ENCODE results near the gene SRGAP1. TPM values are rescaled to one million over a fixed set of nuclear protein-coding genes. Genes with fewer than 3 reads are reported as not detected.

Gene SRGAP1
- total RNA-seq, 1 donor from 2014 or later, result 49.3 TPM

DNA sequence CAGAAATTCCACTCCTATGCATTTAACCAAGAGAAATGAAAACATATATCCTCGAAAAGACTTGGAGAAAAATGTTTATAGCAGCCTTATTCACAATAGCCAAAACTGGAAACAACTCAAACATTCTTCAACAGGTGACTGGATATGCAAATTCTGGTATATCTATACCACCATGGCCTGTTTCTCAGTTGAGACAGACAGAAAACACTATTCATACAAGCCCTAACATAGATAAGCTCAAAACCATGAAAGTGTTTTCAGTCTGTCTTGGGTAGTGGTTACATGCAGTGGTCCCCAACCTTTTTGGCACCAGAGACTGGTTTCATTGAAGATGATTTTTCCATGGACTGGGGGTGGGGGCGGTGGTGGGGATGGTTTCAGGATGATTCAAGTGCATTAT, 83.8 kb downstream of the SRGAP1 start:
- DNase-seq (ENCODE audit: low spot score), result no peak
- H3K27me3 Mint-ChIP-seq (ENCODE audit: unreplicated experiment), result peaks cover 2% of the 10 kb centered on the region
- H3K9me3 Mint-ChIP-seq (ENCODE audit: unreplicated experiment), result no peaks in the 10 kb centered on the region
- H3K36me3 Mint-ChIP-seq (ENCODE audit: low read depth, unreplicated experiment), result peaks cover 18% of the 10 kb centered on the region
- no peak overlapping the region for H3K27ac Mint-ChIP-seq (ENCODE audit: unreplicated experiment)
- TF ChIP-seq, protein P1, sequence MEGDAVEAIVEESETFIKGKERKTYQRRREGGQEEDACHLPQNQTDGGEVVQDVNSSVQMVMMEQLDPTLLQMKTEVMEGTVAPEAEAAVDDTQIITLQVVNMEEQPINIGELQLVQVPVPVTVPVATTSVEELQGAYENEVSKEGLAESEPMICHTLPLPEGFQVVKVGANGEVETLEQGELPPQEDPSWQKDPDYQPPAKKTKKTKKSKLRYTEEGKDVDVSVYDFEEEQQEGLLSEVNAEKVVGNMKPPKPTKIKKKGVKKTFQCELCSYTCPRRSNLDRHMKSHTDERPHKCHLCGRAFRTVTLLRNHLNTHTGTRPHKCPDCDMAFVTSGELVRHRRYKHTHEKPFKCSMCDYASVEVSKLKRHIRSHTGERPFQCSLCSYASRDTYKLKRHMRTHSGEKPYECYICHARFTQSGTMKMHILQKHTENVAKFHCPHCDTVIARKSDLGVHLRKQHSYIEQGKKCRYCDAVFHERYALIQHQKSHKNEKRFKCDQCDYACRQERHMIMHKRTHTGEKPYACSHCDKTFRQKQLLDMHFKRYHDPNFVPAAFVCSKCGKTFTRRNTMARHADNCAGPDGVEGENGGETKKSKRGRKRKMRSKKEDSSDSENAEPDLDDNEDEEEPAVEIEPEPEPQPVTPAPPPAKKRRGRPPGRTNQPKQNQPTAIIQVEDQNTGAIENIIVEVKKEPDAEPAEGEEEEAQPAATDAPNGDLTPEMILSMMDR (IDR thresholded peaks at IDR 0.05; ENCODE audit: unreplicated experiment), result no peak
- H3K4me1 Mint-ChIP-seq (ENCODE audit: unreplicated experiment), result peaks cover 17% of the 10 kb centered on the region
- H3K4me3 Mint-ChIP-seq (ENCODE audit: unreplicated experiment), result no peak overlapping the region

DNA sequence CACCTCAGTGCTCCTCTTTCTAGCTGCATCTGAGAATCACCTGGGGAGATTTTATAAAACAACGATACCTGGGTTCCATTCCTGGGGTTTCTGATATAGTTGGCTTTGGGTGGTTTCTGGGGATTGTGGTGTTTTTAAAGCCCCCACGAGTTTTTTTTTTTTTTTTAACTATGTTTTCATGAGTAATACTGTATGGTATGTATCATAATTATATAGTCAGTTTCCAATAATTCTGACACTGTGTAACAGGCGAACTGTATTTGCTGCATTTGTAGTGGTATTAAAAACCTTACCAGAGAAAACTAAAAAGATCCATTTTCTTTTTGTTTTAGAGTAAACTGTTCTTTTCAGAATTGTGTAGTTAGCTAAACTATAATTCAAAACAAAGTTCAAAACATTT, 84.9 kb downstream of the SRGAP1 start:
- no peak for DNase-seq (ENCODE audit: low spot score)
- no peak overlapping the region for H3K27ac Mint-ChIP-seq (ENCODE audit: unreplicated experiment)
- peaks cover 18% of the 10 kb centered on the region for H3K36me3 Mint-ChIP-seq (ENCODE audit: low read depth, unreplicated experiment)
- H3K27me3 Mint-ChIP-seq (ENCODE audit: unreplicated experiment), result peaks cover 2% of the 10 kb centered on the region
- peaks cover 23% of the 10 kb centered on the region for H3K4me1 Mint-ChIP-seq (ENCODE audit: unreplicated experiment)
- TF ChIP-seq, protein P1 (IDR thresholded peaks at IDR 0.05; ENCODE audit: unreplicated experiment), result no peak
- no peaks in the 10 kb centered on the region for H3K9me3 Mint-ChIP-seq (ENCODE audit: unreplicated experiment)
- H3K4me3 Mint-ChIP-seq (ENCODE audit: unreplicated experiment), result no peak overlapping the region

DNA sequence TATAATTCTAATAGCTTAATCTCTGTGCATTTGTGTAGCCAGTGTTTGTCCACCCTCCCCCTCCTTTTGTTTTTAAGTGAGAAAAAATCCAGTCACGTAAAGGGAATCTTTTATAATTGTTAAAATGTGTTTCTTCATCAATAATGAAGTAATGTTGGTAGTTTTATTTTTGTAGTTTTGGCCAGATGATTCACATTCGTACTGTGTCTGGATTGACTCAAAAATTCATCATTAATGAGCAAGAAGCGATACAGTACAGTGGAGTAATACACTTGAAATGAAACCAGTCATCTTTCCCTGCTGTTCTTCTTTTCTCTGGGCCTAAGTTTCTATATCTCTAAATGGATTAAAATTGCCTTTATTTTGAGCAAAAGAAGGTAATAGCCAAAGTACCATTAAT, 86.5 kb downstream of the SRGAP1 start:
- Mint-ChIP-seq H3K4me3 (ENCODE audit: unreplicated experiment) (no peak overlapping the region), H3K9me3 (ENCODE audit: unreplicated experiment) (no peaks in the 10 kb centered on the region), H3K36me3 (ENCODE audit: low read depth, unreplicated experiment) (peaks cover 18% of the 10 kb centered on the region), H3K4me1 (ENCODE audit: unreplicated experiment) (peaks cover 27% of the 10 kb centered on the region), H3K27ac (ENCODE audit: unreplicated experiment) (no peak overlapping the region), H3K27me3 (ENCODE audit: unreplicated experiment) (peaks cover 2% of the 10 kb centered on the region)
- no peak for DNase-seq (ENCODE audit: low spot score)
- TF ChIP-seq, protein P1 (IDR thresholded peaks at IDR 0.05; ENCODE audit: unreplicated experiment), result no peak

DNA sequence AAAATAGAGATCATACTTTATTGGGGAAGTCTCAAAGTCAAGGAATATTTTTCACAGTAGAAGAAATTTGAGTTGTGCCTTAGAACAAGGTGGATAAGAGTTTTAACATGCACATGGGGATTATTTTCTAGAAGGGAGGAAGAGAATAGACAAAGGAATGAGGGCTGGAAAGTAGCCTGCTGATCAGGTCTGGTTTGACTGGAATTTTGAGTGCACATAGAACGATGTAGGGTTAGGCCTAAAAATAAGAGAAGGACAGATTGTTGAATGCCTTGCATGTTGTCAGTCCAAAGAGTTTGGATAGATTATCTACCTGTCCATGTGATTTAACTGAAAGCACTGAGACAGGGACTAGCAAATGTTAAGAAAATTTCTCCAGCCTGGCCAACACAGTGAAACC, 87.2 kb downstream of the SRGAP1 start:
- Mint-ChIP-seq H3K4me1 (ENCODE audit: unreplicated experiment) (peaks cover 30% of the 10 kb centered on the region), H3K4me3 (ENCODE audit: unreplicated experiment) (peak overlapping the region; percentile 20), H3K27ac (ENCODE audit: unreplicated experiment) (peak overlapping the region; percentile 61), H3K36me3 (ENCODE audit: low read depth, unreplicated experiment) (peaks cover 18% of the 10 kb centered on the region), H3K9me3 (ENCODE audit: unreplicated experiment) (no peaks in the 10 kb centered on the region), H3K27me3 (ENCODE audit: unreplicated experiment) (peaks cover 2% of the 10 kb centered on the region)
- TF ChIP-seq, protein P1 (IDR thresholded peaks at IDR 0.05; ENCODE audit: unreplicated experiment), result no peak
- DNase-seq (ENCODE audit: low spot score), result no peak

DNA sequence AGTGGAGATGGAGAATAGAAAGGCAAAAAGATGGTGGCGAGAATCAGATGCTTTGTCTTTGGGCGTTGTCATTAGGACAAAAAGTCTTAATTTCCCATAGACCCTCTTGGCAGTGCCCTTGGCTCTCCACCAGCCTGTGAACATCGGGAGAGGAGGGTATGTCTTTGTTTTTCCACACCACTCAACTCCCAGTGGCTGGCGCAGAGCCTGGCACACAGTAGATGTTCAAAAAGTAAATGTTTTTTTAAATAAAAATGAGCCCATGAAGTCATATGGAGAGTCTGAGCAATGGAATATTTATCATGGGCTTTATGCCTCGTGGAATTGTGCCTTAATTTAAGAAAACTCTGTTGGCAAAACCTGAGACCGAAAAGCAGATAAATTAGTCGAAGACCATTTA, 90.4 kb downstream of the SRGAP1 start:
- H3K36me3 Mint-ChIP-seq (ENCODE audit: low read depth, unreplicated experiment), result no peaks in the 10 kb centered on the region
- no peaks in the 10 kb centered on the region for H3K9me3 Mint-ChIP-seq (ENCODE audit: unreplicated experiment)
- H3K4me1 Mint-ChIP-seq (ENCODE audit: unreplicated experiment), result peaks cover 53% of the 10 kb centered on the region
- no peak overlapping the region for H3K4me3 Mint-ChIP-seq (ENCODE audit: unreplicated experiment)
- peaks cover 2% of the 10 kb centered on the region for H3K27me3 Mint-ChIP-seq (ENCODE audit: unreplicated experiment)
- no peak overlapping the region for H3K27ac Mint-ChIP-seq (ENCODE audit: unreplicated experiment)
- DNase-seq (ENCODE audit: low spot score), result no peak
- TF ChIP-seq, protein P1 (IDR thresholded peaks at IDR 0.05; ENCODE audit: unreplicated experiment), result no peak

All from endothelial cell (in vitro differentiated cells).